Germinal center (tissue), 1 donor: ENCODE results near the gene SSRP1.
"Not testable (repeated sequence)": the region's sequence is repeated elsewhere in the genome, so short reads cannot be mapped to it uniquely, and the experiment has no call there.

ENCODE experiments used
- DNase-seq: peaks from one replicate; pipeline ENCODE4 v3.0.0; 2012; ENCODE audit warnings: mixed read lengths, low spot score

SSRP1 gene, protein sequence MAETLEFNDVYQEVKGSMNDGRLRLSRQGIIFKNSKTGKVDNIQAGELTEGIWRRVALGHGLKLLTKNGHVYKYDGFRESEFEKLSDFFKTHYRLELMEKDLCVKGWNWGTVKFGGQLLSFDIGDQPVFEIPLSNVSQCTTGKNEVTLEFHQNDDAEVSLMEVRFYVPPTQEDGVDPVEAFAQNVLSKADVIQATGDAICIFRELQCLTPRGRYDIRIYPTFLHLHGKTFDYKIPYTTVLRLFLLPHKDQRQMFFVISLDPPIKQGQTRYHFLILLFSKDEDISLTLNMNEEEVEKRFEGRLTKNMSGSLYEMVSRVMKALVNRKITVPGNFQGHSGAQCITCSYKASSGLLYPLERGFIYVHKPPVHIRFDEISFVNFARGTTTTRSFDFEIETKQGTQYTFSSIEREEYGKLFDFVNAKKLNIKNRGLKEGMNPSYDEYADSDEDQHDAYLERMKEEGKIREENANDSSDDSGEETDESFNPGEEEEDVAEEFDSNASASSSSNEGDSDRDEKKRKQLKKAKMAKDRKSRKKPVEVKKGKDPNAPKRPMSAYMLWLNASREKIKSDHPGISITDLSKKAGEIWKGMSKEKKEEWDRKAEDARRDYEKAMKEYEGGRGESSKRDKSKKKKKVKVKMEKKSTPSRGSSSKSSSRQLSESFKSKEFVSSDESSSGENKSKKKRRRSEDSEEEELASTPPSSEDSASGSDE

DNA sequence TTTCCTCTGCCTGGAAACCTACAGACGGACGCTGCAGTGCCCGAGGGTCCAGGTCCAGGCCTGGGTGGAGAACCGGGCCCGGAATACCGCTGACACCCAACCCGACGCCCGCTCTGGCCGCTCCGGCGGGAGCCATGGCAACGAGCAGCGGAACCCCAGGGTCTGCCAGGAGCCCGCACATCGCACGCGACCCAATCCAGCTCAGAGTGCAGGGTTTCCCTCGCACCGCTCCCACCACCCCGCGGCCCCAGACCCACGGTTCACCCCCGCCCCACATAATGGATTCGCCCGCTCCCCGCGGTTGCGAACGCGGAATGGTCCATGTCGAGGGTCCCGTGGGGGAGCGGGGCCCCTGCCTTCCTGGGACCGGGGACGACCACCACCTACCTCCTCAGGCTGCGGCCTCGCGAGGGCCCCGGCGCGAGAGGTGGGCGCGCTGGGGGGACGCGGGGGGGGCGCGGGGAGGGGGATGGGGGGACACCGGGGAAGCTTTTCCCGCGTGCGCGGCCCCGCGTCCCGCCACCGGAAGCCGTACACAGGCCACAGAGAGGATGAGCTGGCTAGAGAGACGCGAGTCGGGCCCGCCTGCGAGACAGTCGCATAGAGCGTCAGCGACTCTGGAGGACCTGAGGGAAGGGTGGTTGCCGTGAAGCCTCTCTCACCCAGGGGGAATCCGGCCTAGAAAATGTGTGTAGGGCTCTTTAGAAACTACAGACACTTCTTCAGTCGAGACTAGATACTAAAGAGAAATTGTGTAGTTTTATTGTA, at the start of gene SSRP1:
SSRP1 (minus strand) TSS at position 550 of the 768 bp plus-strand sequence. CDS start 771 bp downstream, outside the sequence.
- DNase-seq, result peak; percentile 90

DNA sequence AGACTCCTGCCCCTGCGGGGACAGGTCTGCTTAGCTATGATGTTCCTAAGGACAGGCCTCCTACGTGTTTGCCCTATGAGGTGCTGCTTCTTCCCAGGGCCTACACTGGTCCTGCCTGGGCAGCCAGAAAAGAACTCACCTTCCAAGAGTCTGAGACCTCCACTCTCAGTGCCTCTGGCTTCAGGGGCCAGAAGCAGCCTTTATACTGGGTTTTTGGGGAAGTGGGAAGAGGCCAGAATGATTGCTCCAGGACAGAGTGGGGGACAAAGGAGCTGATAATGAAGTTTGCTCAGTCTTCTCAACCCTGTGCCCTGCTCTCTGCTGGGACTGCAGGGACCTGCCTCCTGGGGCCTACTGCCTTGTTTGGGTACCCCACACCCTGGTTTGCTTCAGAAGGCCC, 45.3 kb upstream of the SSRP1 start, which contains the start of gene PRG3:
PRG3 (minus strand) TSS at position 176 of the 400 bp plus-strand sequence. CDS start 442 bp downstream, outside the sequence.
- DNase-seq, result no peak

DNA sequence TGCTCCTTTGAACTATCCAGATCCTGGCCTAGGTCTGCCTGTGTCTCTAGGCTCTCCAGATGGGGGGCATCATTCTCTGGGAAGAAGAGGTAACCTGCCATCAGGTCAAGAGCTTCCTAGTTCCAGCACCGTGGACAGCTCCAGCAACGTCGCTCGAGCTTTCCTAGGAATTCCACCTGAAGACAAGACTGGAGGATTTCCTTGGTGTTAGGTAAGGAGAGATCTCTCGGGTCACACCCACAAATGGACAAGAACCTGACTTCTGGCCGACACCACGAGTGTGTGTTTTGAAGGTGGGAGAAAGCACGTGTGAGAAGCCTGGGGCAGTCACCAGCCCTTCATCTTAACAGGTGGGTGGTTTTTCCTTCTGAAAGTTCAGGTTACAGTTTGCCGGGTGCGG, 44.0 kb upstream of the SSRP1 start:
- no peak for DNase-seq

DNA sequence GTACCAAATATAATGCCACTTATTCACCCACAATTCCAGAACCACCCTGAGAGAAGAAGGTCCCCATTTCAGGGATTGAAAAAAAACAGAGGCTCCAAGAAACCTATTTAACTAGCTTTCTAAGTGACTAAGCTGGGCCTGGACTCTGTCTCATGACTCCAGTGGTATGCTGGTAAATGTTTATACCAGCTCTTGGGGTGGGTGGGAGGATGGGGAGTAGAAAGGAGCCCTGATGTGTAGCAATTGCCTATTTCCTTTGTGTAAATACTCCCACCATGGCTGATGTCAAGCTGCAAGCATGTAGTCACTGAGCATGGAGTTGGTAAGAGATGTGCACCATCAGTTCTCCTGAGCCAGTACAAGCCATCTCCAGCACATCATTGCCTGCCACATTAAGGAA, 42.5 kb upstream of the SSRP1 start:
- DNase-seq, result no peak

DNA sequence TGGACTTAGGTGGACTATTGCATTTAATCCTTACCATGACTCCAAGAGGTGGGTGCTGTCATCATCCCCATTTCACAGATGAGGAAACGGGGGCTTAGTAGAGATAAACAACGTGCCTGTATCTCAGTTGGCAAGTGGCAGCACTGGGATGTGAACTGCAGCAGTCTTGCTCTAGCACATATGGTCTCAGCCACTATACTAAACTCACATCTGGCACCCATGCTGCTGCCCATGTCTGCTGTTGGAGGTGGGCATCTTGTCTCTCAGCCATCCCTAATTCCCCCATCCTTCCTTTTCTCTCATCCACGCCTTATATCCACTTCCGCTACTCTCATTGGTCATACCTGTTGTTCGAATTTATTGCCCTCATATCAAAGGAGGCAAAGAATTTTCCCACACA, 41.4 kb upstream of the SSRP1 start:
- DNase-seq, result no peak

DNA sequence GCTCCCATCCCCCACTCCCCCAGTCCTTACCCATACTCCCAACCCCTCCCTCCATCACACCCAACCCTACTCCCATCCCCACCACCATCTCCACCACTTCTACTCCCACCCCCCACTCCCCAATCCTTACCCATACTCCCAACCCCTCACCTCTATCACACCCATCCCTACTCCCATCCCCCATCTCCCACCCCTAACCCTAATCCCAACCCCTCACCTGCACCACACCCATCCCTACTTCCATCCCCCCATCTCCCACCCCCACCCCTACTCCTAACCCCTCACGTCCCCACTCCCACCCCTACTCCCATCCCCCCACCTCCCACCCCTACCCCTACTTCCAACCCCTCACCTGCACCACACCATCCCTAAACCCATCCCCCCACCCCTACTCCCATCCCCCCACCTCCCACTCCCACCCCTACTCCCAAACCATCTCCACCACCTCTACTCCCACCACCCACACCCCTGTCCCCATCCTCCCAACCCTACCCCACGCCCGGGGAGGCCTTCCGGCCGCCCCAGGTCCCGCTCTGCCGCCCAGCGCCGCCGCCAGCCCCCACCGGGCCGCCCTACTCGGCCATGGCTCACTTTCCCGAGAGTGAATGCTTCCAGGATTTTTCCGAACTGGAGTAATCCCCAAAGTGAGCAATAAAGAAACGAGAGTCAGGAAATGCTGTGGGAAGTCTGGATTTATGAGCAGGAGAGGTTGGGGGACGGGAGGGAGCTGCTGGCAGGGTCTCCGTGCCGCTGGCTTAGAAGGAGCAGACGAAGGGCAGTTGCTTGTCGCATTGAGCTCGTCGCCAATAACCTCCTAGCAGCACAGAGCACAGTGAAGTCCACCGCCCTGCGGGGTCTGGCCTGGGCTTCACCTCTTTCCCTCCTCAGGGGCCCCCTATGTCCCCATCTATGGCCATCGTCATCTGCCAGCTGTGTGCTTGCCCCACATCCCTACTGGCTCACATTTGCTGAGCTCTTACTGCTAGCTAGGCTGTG, 40.7 kb upstream of the SSRP1 start:
- no peak for DNase-seq

DNA sequence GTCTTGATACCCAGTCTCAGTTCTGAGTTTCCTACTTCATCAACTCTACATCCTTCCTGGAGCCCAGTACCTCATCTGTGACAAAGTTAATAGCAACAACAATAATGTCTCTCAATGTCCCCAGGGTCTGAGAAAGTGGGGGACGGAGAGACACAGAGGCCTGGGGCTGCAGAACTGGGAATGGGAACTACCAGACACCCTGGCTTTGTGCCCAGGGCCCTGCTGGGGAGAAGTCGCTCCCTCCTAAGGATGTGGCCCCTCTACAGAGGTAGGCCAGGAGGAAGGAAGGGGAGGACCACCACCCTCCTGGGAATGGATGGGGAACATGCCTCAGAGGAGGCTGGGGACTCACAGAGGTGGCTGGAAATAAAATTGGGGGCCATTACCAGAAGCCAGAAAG, 39.8 kb upstream of the SSRP1 start:
- DNase-seq, result no peak

DNA sequence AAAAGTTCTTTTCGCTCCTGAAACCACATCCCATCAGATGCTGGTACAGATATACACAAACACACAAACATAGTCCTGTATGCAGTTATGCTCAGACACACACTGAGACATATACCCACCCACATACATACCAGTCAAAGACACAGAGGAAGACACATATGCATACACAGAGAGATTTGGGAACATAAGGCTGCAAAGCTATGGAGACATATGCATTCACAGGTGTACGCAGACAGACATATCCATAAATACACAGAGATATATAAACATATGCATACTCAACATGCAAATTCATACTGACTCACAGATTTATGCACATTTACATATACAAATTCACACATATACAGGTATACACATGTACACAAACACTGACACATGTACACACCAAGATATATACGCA, 39.3 kb upstream of the SSRP1 start:
- DNase-seq, result no peak

DNA sequence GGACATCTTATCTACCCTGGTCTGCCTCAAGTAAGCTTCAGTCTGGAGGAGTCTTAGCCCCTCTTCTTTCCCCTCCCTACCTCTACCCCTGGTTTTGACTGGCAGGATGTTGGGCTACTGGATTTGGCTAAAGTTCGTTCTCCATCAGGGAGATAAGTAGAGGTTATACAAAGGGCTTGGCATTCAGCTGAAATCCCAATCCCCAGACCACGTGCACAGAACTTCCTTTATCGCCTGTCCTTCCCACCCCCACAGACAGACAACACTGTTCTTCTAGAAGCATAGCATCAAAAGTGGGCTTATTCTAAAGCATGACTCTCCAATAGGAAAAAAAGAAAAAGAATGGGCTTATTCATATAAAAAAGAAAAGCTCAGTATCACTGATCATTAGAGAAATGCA, 37.5 kb upstream of the SSRP1 start:
- no peak for DNase-seq

DNA sequence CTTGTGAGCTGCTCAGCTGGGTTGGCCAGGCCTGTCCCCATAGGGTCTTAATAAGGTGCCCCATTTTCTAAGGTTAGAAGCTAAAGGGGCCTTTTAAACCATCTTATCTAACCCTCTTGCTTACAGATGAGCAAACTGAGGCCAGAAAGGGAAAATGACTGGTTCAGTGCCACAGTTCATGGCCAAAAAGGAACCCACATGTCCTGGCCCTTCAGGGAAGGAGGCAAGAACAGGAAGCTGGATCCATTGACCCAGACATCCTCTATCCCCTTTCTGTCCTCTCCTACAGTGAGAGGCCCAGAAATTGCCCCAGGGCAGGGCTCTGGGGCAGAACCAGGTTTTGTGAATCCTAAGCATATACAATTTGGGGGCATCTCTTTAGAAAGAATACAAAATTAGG, 35.2 kb upstream of the SSRP1 start:
- DNase-seq, result no peak

DNA sequence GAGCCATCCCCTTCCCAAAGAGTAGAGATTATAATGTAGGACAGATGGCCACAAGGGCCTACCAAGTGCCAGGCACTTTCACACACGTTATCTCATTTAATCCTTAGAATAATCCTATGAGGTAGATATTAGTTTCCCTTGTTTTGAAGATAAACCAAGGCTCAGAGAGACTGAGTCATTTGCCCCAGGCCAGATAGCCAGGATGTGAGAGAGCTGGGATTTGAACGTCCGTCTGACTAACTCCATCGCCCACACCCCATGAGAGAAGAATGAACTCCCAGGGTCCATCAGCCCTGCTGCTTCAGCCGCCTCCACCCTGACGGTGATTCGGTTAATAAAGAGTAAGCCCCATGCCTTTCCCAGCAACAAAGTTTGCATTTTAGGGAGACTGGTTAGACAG, 34.6 kb upstream of the SSRP1 start:
- DNase-seq, result no peak

DNA sequence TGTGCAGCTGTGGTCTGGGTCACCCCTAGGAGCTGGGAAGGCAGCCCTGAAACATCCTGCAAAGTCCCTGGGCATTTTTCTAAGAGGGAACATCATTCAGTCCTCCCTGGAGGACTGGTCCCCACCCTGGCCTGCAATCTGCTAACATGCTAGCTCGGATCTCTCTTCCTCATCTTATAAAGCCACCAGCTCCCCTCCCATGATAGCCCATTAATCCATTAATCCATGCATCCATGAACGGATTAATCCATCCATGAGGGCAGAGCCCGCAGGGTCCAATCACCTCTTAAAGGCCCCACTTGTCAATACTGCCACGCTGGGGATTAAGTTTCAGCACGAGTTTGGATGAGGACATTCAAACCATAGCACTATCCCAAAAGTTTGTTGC, 33.1 kb upstream of the SSRP1 start:
- no peak for DNase-seq

DNA sequence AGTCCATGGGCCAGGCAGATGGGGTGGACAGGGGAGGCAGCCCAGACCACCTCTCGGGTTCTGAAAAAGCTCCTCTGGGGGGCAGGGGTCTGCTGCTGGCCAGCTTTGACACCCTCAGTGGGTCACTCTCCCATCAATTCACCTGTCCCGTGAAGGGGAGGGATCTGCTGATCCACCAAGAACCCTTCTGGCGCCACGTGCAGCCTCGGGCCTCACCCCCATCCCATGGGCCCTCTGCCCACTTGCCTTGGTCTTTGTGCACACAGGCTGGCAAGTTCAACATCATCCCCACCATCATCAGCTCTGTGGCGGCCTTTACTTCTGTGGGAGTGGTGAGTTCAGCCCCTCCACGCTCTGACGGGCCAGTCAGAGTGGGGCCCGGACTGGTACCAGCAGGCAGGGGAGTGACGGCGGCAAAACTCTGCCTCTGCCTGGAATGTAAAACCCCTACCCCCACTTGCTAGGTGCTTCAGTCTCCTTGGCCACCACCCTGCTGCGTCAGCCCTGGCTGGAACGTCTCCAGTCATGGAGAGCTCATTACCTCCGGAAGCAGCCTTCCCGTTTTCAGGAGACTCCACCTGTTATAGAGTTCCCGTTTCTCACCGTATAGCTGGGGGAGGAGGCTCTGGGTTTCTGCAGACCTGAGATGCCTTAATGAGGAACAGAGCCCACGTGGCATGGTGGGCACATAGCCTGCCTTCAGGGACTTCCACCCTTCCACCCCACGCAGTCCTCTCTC, 32.6 kb upstream of the SSRP1 start:
- DNase-seq, result no peak

DNA sequence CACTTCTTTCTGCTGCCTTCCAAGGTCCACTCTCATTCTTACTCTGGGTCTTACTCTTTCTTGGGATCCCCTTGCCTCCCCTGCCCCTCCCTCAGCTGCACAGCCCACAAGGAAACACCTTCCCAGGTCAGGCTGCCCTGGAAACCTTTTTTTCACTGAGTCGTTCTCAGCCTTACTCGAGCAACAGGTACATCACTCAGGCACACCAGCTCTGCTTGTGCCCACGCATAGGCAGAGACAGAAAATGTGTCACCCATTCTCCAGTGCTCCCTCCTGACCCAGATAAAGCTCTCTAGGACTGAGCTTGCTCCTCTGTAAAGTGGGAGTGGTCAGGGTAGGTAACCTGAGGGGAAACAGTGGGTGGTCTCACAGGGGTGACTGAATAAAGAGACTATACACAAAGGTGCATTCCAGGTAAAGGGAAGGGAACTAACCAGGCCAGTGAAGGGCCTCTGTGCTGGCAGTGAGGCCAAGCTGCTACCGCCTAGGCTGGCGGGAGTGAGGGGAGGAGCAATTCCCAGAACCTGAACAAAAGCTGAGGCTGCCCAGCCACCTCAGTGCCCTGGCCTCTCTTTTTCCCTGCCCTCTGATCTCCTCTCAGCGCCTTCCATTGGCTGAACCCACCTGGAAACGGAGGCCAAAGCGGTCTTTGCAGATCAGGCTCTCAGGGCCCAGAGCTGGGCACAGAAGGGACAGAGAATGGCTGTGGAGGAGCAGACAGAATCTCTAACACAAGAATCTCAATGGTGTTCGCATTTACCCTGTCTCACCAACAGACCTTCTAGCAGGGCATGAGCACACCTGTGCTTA, 29.4 kb upstream of the SSRP1 start:
- no peak for DNase-seq

DNA sequence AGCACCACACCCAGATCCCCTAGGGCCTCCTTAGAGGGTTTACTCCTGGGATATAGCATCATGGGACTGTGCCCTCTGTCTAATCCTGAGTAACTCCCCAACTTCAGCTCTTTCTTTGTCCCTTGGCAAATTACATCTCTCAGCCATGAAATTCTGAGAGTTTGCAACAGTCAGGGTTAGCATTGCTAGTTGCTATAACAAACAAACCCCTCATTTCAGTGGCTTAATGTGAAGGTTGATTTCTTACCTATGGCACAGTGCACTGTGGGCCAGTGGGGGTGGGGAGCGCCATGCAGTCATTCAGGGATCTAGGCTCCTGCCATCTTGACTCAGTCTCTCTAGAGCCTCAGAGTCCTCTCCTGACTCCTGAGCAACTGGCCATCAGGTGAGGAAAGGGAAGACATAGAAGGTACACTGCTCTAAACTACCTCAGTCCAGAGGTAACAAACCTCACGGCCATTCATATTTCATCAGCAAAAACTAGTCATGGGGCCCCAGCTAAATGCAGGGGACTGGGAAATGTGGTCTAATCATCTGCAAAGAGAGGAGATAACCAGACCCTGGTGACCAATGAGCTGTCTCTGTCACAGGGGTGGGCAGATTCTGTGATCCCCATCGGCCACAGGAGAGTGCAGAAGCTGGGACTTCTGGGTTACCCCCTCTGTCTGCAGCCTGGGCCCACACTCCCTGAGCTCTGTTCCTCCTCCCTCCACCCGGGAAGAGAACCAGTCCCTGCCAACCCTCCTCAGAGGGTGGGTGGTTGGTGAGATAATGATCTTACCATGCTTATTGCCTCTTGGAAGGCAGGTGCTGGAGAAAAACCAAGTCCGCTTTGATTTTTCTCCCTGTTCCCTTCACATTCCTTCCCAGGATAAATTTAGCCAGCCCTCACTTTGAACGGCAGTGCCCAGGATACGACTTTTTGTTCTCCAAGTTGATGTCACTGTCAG, 27.7 kb upstream of the SSRP1 start:
- DNase-seq, result no peak

DNA sequence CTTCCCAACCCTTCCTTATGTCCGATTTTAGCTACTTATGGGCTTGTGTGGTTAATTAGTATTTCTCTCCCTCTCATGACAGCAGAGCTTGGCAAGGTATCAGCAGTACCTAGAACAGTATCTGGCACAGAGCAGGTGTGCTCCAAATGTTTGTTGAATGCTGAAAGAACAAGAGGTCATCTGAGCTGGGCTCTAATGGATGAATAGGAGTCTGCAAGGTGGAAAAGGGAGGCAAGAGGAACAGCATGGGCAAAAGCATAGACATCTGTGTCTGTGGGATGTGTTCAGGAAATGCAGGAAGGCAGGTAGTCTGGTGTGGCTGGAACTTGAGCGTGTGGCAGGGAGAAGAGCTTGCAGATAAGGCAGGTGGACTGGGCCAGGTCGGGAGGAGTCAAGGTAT, 26.2 kb upstream of the SSRP1 start:
- DNase-seq, result no peak

DNA sequence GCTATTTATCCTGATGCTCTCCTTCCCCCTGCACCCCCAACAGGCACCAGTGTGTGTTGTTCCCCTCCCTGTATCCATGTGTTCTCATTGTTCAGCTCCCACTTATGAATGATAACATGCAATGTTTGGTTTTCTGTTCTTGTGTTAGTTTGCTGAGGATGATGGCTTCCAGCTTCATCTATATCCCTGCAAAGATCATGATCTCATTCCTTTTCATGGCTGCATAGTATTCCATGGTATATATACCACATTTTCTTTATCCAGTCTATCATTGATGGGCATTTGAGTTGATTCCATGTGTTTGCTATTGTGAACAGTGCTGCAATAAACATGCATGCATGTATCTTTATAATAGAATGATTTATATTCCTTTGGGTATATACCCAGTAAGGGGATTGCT, 25.7 kb upstream of the SSRP1 start:
- not testable (repeated sequence) for DNase-seq

DNA sequence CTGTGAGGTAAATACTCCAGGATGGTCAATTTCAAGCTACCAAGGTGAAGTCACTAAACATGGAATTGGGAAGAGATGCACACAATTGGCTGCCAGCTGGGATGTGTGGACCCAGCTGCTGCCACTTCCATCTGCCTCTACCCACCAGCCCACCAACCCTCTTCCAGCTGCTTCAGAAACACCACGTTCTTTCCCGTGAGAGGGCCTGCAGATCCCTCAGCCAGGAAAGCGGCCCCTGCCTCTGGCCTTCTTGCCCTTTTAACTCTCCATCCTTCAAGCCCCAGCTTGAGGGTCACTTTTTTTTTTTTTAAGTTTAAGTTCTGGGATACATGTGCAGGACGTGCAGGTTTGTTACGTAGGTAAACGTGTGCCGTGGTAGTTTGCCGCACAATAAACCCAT, 25.3 kb upstream of the SSRP1 start:
- DNase-seq, result no peak
